Stimulated activated CD8-positive, alpha-beta memory T cell treated with anti-CD3 and anti-CD28 coated beads, Interleukin-4, amount 100 ng/mL, for 1 hour (primary cell): ENCODE results near the gene PRL.

Experiments used
- DNase-seq, 2 donors: peaks; one replicate each; pipeline ENCODE4 v3.0.0-alpha.2; 2020; ENCODE audit warnings: low read depth in 2 of 2, low spot score in 1 of 2

The PRL gene

DNA sequence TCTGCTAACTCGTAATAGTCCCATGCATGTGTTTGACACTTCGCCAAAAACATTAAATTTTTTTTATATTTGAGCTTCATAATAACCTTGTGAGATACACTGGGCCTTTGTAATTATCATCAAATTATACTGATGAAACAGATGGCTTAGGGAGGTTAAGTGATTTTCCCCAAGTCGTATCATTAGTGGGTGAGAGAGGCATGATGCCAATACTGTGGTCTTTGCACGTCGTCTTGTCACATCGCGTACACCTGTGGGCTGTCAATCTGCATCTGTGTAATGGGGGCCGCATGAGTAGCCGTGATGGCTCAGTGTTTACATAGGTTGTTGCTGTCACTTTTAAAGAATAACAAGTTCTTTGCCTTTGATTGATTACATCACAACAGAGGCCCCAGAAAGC is 1.7 kb downstream of the PRL start:
- DNase-seq: no peak

DNA sequence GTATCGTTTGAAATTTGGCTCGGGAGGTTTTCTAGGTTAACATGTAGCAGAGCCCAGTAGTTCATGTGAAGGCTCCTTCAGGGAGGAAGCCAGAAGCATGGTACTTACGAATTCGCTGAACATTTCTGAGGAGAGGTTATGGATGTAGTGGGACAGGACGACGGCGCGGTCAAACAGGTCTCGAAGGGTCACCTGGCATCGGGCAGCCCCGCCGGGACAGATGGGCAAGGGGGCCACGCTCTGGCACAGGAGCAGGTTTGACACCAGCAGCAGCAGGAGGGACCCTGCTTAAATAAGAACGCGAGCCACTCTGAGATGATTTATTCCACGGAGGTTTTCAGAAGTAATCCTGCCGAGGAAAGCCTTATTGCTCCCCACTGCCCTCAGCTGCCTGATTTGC is 2.5 kb downstream of the PRL start:
- DNase-seq: no peak

DNA sequence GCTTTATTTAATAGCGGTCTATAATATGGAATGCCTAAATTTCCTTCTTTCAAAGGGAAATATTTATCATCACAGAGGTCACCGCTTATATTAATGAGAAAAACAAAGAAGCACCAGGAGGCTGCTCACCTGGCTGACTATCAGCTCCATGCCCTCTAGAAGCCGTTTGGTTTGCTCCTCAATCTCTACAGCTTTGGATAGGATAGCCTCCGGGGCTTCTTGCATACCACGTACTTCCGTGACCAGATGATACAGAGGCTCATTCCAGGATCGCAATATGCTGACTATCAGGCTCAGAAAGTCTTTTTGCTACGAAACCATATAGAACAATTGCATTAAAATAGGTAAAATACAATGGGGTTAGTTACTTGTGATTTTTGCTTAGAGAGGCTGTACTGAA is 6.8 kb downstream of the PRL start:
- DNase-seq: no peak

DNA sequence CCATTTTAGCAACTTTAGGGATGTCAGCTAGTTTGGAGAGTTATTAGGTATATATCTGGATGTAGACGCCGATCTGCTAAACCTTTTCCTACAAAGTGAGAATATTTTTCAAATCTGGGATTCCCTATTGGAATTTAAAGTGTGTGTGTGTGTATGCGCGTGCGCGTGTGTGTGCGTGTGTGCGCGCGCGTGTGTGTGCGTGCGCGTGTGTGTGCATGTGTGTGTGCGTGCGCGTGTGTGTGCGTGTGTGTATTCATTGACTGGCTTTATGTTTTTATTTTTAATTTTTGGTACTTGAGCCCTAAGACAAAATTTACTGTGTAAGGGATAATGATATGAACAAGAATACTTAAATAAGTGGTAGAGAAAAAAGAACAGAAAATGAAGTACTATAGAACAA is 8.1 kb downstream of the PRL start:
- no peak for DNase-seq

DNA sequence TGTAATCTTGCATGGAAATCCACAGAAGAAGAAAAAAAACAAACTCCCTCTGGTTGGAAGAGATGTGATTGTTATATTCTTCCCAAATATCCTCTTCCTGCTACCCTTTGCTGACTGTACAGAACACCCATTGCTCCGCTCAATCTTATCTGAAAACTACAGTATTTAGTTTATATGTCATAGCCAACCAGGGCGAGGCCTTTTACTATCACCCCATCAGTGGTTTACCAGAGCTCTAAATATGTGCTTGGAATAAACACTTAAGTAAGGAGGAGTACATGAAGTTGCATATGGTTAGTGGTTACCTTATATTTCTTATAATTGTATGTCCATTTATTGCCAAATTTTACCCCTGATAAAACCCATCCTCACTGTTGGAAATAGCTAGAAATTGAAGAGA is 12.2 kb downstream of the PRL start:
- DNase-seq: no peak

DNA sequence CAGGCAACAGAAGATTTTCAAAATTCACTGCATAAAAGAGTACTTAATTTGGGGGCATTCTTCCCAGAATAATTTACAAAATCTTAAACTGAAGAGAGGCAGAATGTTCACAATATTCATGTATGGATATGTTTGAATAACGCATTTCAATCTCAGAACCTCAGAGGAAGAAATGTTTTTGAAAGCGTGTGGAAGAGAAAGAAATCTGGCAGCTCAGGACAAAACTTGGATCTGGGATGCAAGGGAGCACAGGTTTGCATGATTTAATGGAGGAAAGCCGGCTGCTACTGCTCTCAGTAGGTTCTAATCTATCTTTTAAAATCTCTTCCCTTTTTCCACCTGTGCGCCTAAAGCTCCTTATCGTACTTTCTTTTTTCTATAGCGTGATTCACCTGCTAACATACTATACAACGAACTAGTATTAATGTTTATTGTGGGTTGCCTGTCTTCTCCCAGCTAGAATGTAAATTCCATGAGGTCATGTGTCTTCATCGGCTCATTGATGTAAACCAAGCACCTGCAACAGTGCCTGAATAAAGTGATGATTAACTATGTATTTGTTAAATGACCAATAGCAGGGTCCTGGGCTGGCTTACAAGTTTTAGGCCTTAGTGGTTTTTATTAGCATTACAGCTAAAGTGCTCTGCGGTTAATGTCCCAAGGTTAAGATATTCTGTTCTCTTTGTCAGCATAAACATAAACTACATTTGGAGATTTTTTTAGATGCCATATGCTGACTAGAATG is 15.3 kb downstream of the PRL start:
- no peak for DNase-seq

DNA sequence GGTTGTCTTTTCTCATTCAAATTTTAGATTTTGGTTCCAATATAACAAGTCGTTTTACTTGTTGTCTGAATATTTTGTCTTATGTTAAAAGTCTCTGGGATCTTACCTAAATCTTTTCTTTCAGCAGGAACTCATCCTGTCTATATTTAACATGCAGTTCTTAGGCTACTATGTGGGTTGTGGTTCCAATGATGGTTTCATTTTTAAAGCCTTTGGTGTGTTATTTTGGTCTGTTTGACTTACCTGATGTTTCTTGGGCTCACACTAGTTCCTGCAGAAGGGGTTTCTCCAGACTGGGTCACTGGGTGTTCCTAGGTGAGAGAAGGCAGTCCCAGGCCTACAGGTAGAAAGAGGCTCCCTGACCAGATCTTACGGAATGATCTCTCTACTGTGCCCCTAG is 17.4 kb downstream of the PRL start:
- DNase-seq: no peak

DNA sequence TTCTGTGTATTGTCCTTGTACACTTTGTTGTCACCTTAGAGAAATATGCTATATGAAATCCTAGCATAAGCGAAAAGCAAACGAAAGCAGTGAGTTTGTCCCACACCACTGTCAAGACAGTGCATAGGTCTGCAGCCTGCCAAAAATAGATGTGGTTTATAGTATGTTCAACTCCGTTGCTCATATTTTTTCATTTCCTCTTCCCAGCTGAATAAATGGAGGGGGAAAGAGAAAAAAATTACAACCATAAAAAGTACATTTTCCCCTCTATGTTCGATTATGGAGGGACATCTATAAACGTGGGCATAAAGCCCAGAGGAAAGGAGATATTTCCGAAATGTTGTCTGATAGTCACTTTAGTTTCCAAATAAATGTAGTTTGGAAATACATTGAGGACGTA is 25.8 kb downstream of the PRL start:
- DNase-seq: no peak

DNA sequence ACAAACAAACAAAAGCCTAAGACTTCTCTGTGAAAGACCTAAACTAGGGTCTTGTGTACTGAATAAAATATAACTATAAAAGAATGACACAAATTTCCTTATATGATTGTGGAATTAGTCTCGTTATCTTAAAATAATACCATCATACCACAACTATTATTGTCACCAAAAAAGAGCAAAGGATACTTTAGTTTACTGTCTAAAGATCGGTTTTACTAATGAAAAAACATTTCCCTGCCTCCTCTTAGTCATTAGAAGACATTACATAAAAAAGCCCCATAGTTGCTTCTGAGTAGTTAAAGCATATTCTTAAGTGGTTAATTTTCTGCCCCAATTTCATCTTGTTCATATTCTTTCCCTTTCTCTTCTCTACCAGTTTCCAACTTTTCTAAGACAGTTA is 33.1 kb downstream of the PRL start:
- no peak for DNase-seq

DNA sequence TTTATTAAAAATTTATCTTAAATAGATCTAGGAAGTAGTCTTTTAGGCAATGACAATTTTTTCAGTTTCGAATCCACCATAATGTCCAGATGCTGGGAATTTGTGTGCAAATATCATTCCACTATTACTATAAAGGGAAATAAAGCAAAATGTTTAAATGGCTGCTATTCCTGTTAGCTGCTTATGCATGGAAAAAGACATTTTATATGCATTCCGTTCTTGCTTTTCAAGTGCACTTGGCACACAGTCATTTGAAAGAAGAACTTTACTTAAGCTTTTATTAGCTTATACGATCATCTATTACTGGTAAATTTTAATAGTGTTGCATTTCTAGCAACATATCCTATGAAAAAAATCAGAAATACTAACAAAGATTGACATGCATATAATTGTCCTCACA is 42.0 kb downstream of the PRL start:
- DNase-seq: no peak

DNA sequence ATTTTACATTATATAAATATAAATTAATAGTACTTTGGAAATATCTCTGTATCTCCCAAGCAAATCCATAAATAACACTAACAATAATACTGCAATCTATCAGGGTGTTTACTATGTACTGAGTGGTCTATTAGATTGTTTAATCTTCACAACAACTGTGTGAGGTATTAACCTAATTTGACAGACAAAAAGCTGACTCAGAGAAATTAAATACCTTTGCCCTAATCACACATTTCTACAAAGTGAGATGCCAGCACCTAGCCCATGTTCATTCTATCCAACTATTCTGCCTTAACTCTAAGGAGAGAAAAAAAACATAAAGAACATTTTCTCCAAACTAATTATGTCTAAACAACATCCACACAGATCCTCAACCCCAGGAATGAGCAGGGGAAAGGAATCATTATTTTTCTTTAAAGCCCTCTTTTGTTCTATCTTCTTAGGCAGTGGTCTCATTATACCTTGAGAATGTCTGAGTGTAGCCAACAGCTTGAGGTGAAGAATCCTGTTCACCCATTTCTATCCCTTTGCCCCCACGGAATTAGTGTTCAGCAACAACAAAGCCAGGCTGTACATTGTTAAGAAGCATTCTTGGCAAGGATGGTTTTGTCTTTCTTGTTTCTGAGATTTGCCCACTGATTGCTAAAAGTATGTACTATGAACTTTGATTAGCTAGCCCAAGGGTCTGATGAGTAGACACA is 42.7 kb downstream of the PRL start:
- DNase-seq: no peak

DNA sequence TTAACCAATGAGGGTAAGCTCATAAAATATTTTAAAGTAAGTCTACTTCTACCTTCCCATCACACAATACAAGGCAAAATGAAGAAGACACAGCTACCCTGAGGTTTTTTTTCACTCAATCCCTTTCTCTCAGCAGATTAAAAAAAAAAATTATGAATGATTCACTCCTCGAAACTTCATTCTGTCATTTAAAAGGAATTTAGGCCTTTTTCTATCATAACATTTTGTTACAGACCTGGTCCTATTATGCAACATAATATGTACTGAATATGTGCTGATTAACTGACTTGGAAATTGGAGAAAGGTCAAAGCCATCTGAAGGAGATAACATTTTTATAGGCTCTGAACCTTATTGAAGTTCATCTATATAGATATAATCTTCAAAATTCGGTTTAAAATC is 45.5 kb downstream of the PRL start:
- DNase-seq: no peak

DNA sequence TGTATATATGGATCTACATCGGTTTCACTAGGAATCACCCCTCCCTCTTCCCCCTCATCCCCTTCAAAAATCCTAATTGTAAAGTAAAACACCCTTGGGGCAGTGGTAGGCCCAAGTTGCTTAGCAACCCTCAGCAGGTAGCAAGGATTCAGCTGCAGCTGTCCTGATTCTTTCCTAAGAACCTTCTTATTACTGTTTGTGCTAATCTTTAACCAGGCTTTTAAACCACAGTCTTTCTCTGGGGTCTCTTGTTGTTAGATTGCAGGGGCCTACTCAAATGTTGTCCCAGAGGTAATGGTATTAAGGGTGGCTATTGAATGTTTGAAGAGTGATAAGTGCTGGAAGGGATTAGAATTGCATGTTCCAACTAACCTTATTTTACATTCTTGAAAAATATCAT is 46.4 kb downstream of the PRL start:
- no peak for DNase-seq

DNA sequence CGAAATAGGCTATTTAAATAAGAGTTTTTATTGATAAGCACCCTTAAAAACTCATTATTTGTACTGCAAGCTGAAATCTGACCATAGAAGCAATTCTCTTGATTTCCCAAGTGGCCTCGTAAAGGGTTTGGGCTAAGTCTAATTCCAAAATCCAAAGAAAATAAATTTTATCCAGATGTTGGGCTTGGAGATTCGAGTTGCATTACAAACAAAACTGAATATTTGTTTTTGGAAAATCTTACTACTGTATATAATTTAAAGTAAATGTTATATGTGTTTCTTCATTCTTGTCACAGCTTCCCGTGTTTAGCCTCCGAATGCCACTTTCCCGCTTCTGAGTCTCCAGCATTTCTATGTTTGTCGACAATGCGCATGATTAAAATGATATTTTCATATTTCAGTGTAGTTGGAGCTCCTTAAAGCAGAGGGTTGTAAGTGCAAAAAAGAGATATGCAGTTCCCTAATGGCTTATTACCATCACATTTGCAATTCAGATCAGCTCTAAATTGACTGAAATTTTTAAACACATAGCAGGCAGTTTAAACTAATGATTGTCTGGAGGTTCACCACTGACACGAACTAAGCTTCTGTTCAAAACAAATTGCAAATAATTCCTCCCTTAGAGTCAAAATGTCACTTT is 47.0 kb downstream of the PRL start:
- no peak for DNase-seq

DNA sequence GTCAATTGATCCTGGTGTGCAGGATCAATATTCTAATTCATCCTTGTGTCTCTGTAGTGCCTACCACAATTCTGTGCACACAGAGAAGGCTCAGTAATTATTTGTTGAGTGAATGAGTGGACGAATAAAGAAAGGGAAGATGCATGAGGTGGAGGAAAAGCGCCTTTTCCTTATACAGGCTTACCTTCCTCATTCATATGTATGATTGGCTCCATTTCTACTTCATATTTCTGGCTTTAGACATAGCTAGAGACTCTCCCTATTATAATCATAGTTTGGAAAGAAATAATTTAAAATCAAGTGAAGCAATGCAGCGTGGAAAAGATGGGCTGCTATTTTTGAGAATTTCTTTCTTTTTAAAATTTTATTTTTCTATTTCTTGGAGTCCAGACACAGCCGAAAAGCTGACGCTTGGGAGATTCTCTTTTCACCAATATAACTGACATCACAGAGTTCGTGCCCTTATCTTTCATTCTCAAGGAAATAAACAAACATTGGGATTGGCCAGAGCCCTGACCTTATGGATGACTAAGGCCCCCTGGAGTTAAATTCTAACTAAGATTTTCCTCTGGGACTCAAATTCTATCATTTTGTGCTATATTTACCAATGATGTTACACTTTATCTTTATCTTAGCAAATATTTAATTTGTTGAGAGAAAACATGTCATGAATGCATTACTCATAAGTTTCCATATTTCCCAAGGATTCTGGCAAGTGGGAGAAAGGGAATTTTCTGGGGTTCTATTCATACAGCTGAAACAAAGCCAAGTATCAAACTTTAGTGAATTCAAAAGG is 48.1 kb downstream of the PRL start:
- DNase-seq: no peak

DNA sequence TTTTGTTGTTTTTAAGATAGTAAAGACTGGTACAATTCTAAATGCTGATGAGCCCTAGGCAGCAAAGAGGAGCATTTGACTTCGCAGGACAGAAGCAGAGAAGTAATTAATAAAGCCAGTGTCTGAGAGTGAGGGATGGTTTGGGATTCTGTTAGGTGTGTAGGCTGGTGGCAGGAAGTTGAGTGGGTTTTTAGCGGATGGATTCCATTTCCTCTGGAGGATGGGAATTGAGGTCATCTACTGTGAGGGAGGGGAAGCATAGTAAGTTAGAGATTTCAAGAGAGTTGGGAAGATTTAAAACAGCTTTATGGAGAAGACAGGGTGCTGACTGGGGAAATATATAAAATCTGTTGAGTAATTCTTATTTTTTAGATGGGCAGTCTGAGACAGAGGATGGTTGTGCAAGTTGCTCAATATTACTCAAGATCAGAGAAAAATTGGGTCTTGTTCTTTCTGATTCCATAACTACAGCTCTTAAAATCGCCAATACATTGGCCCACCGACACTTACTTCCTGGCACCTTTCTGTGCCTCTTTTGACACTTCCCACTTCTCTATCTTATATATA is 48.8 kb downstream of the PRL start:
- DNase-seq: no peak

DNA sequence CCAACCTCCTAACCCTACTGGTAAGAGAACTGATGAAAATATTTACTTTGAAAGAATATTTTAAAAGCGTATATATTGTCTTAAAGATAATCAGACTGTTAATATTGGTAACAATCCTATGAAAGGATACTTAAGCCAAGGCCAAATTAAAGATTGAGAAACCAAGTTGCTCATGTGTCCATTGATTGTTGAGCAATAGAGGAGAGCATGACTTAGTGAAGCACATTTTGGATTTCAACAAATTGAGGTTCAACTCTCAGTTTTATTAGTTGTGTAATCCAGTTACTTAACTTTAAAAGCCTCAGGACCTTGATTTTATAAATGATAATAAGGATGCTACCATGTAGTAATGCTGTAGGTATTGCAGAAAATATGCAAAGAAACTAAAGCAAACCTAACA is 56.8 kb downstream of the PRL start:
- no peak for DNase-seq

DNA sequence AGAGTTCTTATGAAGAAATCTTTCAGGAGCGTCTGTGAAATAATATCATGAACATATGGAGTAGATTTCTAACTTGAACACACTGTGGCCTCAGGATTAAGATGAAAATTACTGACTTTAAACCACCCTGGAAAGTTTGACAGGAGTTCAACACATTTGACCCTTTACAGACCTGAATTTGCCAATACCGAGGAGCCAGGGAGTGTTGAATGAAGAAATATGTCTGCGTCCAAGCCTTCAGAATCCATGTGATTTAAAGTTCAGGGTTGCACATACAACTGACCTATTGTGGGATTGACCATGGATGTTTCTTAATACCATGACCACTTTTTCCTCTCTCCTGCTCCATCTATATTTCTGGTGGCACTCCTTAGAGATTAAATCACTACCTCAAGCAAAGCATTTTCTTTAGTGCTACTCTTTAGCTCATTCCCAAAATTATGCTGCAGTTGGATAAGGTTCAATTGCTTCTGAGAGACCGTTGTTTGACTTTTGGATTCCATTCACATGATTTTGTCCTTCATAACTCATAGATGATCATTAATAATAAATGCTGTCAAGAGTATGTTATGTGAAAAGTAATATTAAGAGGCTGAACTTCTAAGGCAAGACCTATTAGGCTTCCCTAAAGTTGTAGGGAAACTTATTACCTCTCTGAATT is 57.4 kb downstream of the PRL start:
- no peak for DNase-seq

DNA sequence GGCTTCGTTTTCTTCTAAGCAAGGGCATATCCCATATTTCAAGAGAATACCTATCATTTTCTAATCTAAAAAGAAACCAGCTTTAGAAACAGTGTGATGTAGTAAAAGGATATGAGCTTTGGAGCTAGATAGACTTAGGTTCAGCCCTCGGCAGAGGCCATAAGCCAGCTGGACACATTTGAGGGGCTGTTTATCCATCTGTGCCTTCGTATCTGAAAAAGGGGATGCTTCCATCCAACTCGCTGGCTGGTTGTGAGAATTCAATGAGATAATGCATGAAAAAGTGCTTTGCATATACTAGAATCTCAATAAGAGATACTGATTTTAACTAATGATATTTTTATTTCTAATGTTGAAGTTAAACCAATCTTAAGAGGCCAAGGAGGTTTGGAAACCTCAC is 58.0 kb downstream of the PRL start:
- no peak for DNase-seq

DNA sequence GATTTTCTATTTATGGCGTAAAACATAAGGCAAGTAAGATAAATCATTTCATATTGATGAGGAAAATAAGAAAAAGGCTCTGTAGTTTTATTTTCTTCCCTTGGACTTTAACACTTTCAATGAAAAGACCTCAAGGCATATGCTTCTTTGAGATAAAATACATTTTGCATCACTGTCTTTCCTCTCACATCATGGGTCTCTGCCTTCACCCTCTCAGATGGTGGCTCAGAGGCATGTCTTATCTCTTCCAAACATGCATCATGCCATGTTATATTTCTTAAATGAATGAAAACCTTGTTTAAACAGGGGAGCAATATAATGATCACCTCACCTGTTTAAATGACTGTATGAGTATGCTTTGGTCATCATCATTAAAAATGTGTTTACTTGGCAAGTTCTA is 59.3 kb downstream of the PRL start:
- no peak for DNase-seq
